CMK (cell line): ENCODE results near the gene ABI3.
A peak's percentile ranks its signal among the peaks of the same experiment; 100 is the strongest.
"Not testable (repeated sequence)": the region's sequence is repeated elsewhere in the genome, so short reads cannot be mapped to it uniquely, and the experiment has no call there.

Experiments
- DNase-seq: peaks from one replicate; pipeline ENCODE4 v3.0.0-alpha.2; 2010; ENCODE audit warnings: low read depth

The ABI3 gene

DNA sequence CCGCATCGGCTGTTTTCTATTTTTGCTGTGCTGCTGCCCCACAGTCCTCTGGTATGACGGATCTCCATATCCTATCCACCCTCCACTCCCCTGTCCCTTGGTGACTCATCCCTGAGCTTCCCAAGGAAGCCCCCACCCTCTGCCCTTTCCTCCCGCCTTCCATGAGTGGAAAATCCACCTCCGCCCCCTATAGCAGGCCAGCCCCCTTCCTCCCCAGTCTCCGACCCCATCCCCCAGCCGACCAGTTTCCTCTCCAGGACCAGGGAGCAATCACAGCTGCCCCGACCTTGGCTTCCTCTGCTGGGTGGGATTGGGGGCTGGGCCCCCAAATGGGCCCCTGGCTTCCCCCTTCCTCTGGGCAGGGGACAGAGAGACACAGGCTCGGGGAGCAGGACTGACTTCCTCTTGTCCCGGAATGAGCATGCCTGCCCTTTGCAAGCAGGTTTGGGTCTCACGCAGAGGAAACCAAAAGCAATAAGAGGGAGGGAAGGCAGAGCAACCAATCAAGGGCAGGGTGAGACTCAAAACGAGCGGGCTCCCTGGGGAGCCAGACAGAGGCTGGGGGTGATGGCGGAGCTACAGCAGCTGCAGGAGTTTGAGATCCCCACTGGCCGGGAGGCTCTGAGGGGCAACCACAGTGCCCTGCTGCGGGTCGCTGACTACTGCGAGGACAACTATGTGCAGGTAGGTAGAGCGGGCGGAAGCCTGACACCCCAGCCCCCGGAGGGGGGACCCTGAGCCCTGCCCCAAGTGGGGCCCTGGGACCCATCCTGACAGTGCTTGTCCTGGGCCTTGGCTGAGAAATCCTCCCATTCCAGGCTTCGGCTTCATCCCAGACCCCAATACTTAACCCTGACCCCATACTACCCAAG is at the start of gene ABI3, which contains the start of gene GNGT2:
ABI3 (plus strand) TSS at position 550 of the 872 bp plus-strand sequence; CDS start at position 568, 18 bp downstream.
GNGT2 (minus strand) TSS at position 417 of the 872 bp plus-strand sequence. CDS start 3,152 bp downstream, outside the sequence.
- DNase-seq = peak; percentile 72

GRCh38 chr17:49162866-49163265 is 47.6 kb upstream of the ABI3 start:
- DNase-seq = no peak

GRCh38 chr17:49165143-49165542 is 45.4 kb upstream of the ABI3 start:
- DNase-seq = no peak

GRCh38 chr17:49168706-49169105 is 41.8 kb upstream of the ABI3 start:
- DNase-seq = no peak

- DNase-seq = no peak
Measured at GRCh38 chr17:49170216-49170615, 40.3 kb upstream of the ABI3 start.

- not testable (repeated sequence) for DNase-seq
Measured at GRCh38 chr17:49170711-49171110, 39.8 kb upstream of the ABI3 start.

- not testable (repeated sequence) for DNase-seq
Measured at GRCh38 chr17:49175978-49176377, 34.5 kb upstream of the ABI3 start.

GRCh38 chr17:49180303-49180702 is 30.2 kb upstream of the ABI3 start:
- peak; percentile 7 for DNase-seq

GRCh38 chr17:49180998-49181635 is 29.4 kb upstream of the ABI3 start:
- DNase-seq = no peak

GRCh38 chr17:49183341-49183740 is 27.2 kb upstream of the ABI3 start:
- DNase-seq = no peak

- DNase-seq = no peak
Measured at GRCh38 chr17:49183801-49184200, 26.7 kb upstream of the ABI3 start.

GRCh38 chr17:49184522-49184921 is 26.0 kb upstream of the ABI3 start:
- not testable (repeated sequence) for DNase-seq

GRCh38 chr17:49185381-49185780 is 25.1 kb upstream of the ABI3 start:
- not testable (repeated sequence) for DNase-seq

DNA sequence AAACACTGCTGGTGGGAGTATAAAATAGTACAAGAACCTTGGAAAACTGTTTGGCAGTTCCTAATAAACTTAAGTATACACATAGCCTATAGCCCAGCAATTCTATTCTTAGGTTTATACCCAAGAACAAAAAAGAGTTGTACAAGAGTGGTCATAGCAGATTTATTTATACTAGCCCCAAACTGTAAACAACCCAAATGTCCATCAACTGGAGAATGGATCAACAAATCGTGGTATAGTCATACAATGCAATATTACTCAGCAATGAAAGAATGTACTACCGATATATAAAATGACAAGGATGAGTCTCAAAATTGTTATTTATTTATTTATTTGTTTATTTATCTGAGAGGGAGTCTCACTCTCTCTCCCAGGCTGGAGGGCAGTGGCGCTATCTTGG is 23.2 kb upstream of the ABI3 start:
- DNase-seq = no peak

DNA sequence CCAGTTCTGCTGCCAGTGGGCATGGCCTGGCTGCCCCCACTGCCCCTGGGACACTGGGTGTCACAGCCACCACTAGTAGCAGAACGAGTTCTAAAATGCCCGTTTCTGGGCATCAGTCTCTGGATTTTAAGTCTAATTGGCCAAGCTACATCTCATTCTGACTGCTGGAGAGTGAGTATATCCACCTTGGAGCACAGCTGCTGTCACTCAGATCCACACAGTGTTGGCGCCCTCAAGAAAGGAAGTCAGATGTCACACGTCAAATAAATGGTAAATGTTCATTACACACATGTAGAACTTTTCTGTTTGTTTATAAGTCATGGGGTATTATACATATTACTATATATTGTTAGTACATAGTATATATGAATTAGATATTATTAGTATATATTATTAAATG is 19.6 kb upstream of the ABI3 start:
- no peak for DNase-seq

- DNase-seq = no peak
Measured at GRCh38 chr17:49191409-49191916, 19.0 kb upstream of the ABI3 start.

DNA sequence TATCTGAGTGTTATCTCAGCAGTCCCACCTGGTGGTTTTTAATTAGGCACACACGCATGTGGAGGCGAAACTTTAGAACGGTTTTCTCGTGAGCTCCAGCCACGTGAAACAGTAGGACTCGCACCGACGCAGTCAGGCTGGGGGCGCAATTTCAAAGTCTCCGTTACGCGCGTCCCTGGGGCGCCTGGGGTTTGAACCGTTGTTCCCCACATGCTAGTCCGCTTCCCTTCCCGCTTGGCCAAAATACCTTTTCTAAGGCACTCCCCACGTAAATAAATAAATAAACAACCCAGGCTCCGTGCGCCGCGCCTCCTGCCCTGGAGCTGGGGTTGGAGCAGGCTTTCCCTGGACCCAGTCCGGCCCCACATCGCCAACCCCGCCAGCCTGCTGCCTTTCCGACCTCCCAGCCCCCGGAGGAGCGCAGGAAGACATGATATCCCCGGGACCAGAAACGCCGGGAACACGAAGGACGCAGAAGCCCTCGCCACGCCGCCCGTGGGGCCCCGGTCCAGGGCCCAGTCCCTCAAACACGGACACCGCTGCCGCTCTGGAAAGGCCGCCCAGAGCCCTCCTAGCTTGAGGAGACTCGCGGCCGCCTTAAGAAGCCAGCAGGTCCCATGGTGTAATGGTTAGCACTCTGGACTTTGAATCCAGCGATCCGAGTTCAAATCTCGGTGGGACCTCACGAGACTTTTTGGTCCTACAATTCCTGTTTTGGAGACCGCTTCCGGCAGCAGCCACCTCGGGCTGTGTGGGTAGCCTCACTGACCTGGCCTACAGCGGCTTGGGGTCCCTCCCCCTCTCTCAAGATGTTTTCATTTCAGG is 18.4 kb upstream of the ABI3 start:
- peak; percentile 82 for DNase-seq

- no peak for DNase-seq
Measured at GRCh38 chr17:49193513-49194296, 16.8 kb upstream of the ABI3 start.

- DNase-seq = no peak
Measured at GRCh38 chr17:49194297-49194607, 16.3 kb upstream of the ABI3 start.

DNA sequence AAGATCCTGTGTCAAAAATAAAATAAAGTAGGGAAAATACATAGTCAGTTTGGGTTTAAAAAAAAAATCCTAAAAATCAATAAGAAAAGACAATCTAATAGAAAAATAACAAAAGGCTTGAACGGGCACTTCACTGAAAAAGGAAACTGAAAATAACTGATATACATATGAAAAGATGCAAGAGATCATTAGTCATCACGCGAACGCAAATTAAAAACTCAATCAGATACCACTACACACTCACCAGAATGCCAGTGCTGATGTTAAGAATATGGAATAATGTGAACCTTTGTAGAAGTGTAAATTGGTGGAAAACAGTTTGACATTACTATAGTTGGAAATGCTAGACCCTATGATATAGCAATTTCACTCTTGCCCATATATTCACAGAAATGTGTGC is 14.8 kb upstream of the ABI3 start:
- no peak for DNase-seq

GRCh38 chr17:49196520-49196919 is 14.0 kb upstream of the ABI3 start:
- no peak for DNase-seq
